ENCODE data around the gene ZNF227. TPM values are rescaled to one million over a fixed set of nuclear protein-coding genes. Genes with fewer than 3 reads are reported as not detected.

ZNF227 gene
- 17.2 and 17.3 TPM in 2 replicates for total RNA-seq

GRCh38 chr19:44212250-44212865 is at the start of gene ZNF227:
Gene ZNF227 (plus strand): TSS chr19:44212532. CDS start chr19:44217793, 5,261 bp downstream.

DNA sequence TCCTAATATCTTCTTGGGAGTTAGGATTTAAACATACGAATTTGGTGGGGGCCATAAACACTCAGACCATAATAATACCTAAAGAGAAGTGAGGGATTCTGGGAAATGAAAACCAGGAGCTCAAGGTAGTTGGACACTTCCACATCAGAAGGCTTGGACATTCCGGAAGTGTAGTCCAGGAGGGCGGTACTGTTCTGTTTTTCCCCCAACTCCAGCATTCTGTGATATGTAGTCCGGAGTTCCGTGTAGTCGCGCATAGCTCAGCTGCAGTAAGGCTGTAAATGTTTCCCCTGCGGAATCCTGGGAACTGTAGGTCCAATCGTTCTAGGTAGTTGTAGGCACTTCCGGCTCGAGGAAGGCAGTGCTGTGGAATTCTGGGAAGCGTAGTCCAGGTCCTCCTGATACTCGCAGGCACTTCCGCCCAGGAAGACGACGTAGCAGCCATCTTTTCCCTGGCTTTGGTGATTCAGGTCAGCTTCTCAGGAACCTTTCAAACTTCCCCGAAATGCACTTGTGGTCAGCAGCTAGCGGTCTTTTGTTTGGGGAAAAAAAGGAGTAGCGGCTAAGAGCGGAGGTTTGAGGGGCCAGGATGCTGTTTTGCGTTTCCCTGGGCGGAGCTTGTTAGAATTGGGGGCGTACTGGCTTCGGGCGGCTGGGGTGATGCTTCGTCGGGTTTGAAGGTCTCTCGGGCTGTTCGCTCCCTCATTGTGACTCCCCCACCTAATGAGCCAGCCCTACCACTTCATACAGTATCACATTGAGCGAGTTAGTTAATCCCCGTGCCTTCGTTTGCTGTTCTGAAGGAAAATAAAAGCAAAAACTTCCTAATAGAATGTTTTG is 47.4 kb upstream of the ZNF227 start, which contains the start of gene ZNF226:
Gene ZNF226 (plus strand): TSS at position 428 of the 840 bp plus-strand sequence. CDS start 4,981 bp downstream, outside the sequence.

Other genes with a start within 250 kb of the ZNF227 start
- 5.8 and 8.5 TPM in 2 replicates for gene ZNF155, start 228.3 kb upstream of the ZNF227 start, total RNA-seq
- 3.1 and 4.5 TPM in 2 replicates for gene ZNF230, start 209.6 kb upstream of the ZNF227 start, total RNA-seq
- 6.3 and 6.5 TPM in 2 replicates for gene ZNF222, start 187.2 kb upstream of the ZNF227 start, total RNA-seq
- 4.2 and 5.4 TPM in 2 replicates for gene ZNF223, start 160.5 kb upstream of the ZNF227 start, total RNA-seq
- 2.5 and 3.7 TPM in 2 replicates for gene ZNF284, start 140.4 kb upstream of the ZNF227 start, total RNA-seq
- gene ZNF224, start 118.2 kb upstream of the ZNF227 start, total RNA-seq: 20.9 and 34.7 TPM in 2 replicates
- gene ZNF225, start 99.1 kb upstream of the ZNF227 start, total RNA-seq: 5.2 and 6.5 TPM in 2 replicates
- 9.6 and 15.5 TPM in 2 replicates for gene ZNF234, start 71.0 kb upstream of the ZNF227 start, total RNA-seq
- 15.9 and 21.7 TPM in 2 replicates for gene ZNF226, start 47.4 kb upstream of the ZNF227 start, total RNA-seq
- gene ZNF233, start 47.4 kb downstream of the ZNF227 start, total RNA-seq: 0.38 and 0.85 TPM in 2 replicates
- 2.3 and 5.1 TPM in 2 replicates for gene ZNF235, start 92.5 kb downstream of the ZNF227 start, total RNA-seq
- 7.1 and 9.9 TPM in 2 replicates for gene ZNF112, start 144.1 kb downstream of the ZNF227 start, total RNA-seq
- gene ZNF285, start 189.1 kb downstream of the ZNF227 start, total RNA-seq: 3.1 and 3.4 TPM in 2 replicates
- gene ZNF229, start 235.9 kb downstream of the ZNF227 start, total RNA-seq: 8.6 and 13.0 TPM in 2 replicates